GM18508 (cell line): ENCODE results near the gene PSME3IP1.
"Not testable (repeated sequence)": the region's sequence is repeated elsewhere in the genome, so short reads cannot be mapped to it uniquely, and the experiment has no call there.

Experiments used
- ATAC-seq: cut with Tn5 transposase; IDR thresholded peaks from one replicate; pipeline ENCODE4 v1.9.1; 2021; ENCODE audit warnings: moderate number of reproducible peaks; ENCODE audit not compliant: insufficient read depth, unreplicated experiment

Gene PSME3IP1

DNA sequence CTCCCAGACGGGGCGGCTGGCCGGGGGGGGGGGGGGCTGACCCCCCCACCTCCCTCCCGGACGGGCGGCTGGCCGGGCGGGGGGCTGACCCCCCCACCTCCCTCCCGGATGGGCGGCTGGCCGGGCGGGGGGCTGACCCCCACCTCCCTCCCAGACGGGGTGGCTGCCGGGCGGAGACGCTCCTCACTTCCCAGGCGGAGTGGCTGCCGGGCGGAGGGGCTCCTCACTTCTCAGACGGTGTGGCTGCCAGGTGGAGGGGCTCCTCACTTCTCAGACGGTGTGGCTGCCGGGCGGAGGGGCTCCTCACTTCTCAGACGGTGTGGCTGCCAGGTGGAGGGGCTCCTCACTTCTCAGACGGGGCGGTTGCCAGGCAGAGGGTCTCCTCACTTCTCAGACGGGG lies 15.1 kb upstream of the PSME3IP1 start:
- not testable (repeated sequence) for ATAC-seq

DNA sequence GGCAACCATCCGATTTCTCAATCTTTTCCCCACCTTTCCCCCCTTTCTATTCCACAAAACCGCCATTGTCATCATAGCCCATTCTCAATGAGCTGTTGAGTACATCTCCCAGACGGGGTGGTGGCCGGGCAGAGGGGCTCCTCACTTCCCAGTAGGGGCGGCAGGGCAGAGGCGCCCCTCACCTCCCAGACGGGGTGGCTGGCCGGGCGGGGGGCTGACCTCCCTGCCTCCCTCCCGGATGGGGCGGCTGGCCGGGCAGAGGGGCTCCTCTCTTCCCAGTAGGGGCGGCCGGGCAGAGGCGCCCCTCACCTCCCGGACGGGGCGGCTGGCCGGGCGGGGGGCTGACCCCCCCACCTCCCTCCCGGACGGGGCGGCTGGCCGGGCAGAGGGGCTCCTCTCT lies 14.5 kb upstream of the PSME3IP1 start:
- not testable (repeated sequence) for ATAC-seq

DNA sequence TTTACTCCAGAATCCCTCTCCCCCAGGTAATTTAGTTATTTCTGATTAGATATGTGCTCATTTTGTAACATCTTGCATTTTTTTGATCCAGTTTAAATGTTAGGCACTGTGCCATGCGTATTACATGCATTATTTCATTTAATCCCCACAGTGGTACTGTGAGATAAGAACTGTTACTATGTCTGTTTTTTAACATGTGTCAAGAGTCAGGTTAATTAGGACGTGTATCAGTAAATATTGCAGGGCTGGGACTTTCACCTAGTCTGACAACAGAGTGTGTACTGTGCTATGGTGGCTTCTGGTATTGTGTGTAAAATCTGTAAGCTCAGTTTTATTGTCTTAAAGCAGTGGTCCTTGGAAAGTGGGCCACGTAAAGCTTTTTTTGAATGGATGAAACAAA lies 10.9 kb upstream of the PSME3IP1 start:
- ATAC-seq = no peak

DNA sequence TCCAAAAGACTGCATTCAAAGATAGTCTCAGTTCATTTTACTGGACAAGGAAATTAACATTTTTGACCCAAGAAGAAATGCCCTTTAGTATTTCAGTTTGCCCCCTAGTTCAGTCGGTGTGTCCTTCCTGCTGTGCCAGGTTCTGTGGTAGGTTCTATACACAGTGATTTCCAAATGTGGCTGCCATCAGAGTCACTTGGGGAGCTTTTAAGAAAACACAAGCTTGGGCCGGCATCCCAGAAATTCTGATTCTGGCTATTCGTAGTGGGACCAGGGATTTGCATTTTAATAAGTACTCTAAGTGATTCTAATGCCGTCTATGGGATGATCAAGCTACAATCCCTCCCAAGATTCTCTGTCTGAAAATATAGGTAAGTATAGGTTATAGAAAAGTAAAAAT lies 10.4 kb upstream of the PSME3IP1 start:
- no peak for ATAC-seq

DNA sequence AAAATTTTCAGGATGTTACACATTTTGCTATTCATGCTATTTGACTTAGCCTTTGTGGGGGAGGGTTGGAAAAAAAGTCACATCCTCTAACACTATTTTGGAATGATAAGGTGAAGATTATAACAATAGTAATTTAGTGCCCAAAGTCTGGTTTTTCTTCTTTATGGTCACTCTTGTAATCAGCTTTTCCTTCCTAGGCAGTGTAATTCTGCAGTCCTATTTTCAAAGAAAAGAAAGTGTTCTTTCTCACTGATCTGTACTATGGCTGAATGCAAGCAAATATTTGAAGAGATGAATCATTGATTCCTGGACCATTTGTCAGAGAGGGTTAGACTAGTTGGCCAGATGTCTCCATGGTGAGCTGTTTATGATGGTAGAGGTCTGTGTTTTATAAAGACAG lies 8.7 kb upstream of the PSME3IP1 start:
- ATAC-seq = no peak

DNA sequence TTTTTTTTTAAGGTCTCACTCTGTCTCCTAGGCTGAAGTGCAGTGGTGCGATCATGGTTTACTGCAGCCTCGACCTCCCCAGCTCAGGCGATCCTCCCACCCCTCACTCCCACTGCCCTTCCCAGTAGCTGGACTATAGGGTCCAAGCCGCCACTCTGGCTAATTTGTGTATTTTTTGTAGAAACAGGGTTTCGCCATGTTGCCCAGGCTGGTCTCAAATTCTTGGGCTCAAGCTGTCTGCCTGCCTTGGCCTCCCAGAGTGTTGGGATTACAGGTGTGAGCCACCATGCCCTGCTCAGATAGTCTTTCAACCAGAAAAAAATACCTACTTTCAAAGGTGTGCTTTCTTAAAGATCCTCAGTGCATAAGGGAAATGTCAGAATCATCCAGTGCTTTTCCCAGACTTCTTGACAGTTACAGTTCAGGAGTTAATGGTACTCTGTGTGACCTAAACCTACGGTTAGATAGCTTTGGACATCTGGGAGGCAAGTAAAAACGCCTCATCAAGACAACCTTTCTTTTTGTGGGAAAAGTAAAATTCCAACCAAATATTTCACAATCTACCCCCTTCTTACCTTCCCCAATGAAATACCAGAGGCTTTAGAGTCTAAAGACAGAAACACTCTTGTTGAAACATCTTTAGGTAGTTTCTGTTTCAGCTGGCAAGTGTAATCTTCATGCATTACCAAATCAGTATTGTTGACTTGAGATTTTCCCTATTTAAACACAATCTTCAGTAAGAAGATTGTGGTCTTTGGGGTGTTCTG lies 7.1 kb upstream of the PSME3IP1 start:
- no peak for ATAC-seq

DNA sequence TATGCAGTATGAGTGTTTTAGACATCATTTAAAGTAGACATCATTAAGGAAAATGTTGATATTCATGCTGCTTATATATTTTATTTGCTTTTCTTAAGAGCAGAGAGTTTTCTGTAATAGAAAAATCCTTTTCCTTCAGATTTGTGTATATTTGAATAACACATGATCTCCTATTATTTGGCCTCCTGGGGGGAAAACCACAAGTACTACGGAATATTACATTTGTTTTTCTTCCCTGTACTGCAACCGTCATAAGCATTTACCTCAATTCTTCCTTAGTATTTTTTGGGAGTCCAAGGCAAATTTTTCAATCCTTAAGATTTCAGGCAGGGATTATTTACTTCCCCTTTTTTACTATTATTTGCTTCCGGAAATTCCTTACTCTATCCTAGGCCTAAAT lies 6.3 kb upstream of the PSME3IP1 start:
- no peak for ATAC-seq

DNA sequence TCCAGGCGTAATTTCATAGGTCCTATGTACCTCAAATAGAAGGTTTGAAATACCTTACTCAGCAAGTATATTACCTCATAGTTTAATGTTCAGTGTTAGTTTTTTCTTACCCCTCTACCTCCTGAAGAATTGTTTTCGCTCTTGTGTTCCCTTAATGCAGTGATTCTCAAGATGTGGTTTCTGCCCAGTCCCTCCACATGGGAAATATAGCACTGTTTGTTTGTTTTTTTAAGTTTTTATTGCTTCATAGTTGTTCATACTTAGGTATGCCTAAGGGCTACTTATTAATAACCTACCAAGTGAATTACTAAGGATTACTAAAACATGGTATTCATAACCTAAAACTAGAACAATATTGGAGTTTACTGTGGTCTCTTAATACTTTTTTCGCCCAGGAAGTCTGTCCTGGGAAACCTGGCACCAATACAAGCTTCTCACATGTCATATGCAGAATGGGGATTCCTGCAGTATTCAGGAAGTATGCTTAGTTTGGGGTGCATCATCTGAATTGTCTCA lies 5.3 kb upstream of the PSME3IP1 start:
- ATAC-seq = no peak

DNA sequence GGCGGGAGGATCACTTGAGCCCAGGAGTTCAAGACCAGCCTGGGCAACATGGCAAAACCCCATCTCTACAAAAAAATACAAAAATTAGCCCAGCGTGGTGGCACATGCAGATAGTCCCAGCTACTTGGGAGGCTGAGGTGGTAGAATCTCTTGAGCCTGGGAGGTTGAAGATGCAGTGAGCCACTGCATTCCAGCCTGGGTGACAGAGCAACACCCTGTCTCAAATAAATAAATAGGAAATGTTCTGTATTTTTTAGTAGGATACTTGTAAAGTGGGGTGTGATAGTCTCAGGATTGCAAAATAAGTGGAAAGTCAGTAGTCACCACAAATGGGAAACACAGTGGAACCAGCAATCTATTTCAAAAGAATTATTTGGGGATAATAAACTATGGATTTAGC lies 4.3 kb upstream of the PSME3IP1 start:
- ATAC-seq = no peak

DNA sequence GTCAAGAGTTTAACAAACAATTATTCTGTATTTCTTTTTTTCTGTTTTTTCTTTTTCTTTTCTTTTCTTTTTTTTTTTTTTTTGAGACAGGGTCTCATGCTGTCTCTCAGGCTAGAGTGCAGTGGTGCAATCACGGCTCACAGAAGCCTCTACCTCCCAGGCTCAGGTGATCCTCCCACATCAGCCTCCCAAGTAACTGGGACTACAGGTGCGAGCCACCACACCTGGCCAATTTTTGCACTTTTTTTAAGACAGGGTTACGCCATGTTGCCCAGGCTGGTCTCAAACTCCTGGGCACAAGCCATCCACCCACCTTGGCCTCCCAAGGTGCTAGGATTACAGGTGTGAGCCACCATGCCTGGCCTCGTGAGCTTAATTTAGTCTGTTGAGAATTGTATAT lies 3.7 kb upstream of the PSME3IP1 start:
- not testable (repeated sequence) for ATAC-seq

DNA sequence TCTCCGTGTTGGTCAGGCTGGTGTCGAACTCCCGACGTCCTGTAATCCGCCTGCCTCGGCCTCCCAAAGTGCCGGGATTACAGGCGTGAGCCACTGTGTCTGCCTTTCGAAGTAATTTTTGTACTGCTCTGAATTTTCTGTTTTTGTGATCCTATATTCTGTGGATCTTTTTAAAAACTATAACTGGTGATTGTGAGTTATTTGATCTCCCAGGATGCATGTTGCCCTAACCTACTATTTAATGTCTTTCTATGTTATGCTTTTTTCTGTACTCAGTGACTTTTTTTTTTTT lies 2.8 kb upstream of the PSME3IP1 start:
- no peak for ATAC-seq

DNA sequence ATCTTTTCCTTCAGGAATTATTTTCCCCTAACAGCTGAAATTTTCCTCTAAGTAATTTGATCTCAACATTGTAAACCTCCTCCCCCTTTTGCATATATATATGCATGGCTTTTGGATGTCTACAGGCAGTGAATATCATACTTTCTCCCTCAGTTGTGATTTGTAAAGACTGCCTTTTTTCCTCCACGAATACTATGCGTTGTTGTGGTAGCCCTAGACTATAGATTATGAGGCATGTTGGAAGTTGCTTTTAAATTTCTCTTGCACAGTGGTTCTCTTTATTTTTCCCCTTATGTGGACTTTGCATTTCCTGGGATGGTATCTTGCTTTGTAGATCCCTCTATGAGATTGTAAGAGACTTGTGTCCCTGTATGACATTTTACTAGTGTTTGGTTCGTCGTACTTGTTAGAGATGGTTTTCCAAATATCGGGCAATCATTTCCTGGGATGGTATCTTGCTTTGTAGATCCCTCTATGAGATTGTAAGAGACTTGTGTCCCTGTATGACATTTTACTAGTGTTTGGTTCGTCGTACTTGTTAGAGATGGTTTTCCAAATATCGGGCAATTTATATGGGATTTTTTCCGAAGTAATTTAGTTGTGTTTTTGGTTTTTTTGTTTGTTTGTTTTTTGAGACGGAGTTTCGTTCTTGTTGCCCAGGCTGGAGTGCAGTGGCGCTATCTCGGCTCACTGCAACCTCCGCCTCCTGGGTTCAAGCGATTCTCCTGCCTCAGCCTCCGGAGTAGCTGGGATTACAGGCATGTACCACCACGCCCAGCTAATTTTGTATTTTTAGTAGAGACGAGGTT lies 2.3 kb upstream of the PSME3IP1 start:
- ATAC-seq = not testable (repeated sequence)

DNA sequence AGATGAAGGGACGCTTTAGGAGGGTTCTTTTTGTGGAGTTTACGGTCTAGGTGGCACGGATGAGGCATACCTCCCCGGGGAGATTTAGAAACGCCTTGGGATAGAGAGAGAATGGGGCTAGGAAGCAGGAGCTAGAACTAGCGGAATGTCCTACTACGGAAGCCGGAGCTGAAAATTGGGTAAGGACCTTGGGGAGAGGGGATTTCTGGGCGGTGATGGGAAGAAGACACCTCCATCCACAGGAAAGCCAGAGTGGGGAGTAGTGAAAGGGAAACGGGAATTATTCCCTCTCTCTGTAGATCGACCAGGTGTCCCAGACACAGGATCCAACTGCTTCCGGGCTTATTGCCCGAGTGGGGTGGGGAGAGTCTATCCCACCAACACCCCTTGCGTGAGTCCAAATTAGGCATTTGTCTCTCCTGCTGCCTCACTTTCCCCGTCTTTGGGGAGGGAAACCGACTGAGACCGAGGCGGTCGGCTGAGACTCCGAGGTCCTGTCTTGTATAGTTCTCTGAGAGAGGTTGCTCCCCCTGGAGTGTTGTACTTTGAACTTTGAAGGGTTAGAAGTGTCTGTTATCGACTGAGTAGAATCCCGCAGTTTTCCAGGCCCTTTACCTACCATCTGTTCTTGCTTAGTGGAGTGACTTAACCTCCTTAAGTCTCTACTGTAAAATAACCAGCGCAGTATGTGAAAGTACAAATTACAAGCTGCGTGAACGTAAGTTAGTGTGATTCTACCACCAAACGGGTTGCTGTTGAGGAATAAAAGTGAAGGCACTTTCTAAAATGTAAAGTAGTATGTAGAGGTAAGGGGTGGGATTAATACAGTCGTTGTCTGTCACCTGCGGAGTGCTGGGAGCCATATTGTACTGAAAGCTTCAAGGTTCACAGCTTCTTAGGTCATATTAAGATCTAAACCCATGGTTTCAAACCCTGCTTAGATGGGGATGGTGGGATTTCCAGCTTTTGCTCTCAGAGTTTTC lies 1.3 kb upstream of the PSME3IP1 start:
- ATAC-seq = no peak

DNA sequence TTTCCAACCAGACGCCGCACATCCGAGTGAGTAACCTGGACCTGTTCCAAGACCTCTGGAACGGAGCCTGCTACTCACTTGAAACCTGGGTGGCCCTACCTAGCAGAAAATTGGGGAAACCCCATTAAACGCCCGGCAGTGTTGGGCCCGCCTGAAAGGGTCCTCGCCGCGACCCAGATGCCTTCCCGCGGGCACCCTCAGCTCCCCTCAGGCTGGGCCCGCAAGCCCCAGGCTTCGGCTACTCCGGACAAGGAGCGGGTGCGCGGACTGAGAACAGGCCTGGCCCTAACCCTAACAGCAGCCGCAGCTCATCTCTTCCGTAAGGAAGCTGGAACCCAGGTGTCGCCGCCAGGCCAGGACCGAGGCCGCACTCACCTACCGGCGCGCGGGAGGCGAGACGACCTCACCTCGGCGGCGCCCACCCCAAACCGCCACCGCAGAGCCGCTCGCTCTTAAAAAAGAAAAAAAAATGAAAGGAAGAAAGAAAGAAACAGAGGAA lies 344 bp downstream of the PSME3IP1 start:
- peak; percentile 22 for ATAC-seq

DNA sequence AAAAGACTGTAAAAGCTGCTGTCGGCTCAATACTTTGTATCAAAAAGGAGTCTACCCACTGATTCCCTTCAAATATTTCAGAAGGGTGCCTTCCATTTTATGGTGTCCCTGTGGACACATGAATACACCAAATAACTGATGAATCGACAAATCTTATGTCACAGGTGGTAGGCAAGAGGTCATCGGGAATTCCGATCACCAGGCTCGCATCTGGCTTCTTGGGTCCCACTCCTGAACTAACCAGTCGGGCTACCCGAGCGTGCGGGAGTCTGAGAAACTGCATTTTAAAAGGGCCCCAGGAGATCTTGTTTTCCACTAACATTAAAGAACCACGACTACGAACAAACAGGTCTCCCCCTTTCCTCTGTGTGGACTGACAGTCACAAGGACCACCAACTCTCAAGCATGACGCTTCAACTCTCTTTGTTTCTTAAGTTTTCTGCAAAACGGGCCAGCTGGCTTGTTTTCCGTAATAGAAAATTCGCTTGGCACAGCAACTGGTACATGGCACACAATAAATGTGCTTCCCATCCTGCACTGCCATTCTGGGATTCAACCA lies 873 bp downstream of the PSME3IP1 start:
- ATAC-seq = no peak

DNA sequence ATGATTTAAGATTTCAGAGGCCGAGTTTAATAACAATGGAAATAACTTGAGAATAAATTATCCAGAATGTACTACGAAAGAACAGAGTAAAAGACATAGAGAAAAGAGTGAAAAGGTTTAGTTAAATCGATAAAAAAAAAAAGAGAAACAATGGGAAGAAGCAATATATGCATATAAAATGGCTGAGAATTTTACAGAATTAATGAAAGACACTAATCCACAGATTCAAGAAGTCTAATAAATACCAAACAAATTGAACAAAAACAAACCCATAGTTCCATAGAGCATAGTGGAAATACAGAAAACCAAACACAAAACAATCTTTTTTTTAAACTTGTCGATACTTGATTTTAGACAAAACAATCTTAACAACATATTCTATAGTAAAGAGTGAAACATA lies 1.7 kb downstream of the PSME3IP1 start:
- no peak for ATAC-seq

DNA sequence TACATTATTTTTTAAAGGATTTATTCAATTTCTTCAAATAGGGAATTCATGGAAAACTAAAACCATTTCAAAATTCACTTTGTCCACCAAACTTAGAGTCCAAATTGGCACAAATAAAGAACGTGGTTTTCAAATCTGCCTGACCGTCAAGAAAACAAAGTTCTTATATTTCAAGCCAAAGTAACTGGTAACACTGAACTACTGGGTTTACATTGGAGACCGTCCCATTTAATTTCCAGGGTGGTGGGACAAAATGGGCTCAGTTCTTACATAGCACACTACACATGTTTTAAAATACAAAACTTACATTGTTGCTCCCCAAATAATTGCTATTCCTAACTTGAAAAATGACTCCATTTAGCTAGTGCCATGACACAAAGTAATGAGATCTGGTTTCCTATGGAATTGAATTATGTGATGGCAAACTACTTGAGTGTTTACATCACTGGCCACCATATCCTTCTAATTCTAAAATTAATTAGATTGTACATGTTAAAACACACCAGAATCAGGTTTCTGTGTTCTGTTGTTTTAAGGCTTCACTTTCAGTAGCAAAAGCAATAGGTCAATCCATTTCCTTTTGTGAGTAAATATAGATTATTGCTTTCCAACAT lies 6.5 kb downstream of the PSME3IP1 start:
- ATAC-seq = no peak

DNA sequence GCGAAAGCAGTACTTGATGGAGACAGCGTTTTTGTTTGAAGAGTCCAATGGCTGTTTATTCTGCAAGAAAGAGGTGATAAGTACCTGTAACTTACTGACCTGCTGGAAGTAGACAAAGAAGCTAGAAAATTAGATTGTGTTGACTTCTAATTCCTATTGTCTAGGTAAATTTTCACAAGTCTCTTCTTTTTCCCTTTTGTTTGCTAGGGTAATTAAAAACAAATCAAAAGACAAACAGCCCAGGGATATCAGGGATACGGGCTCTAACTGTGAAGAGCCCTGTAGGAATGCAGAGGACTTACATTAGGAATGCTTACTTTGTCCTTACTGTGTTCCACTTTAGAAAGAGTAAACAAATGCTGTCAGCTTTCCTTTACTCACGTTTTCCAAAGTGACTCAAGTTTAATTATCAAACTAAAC lies 7.0 kb downstream of the PSME3IP1 start:
- no peak for ATAC-seq

DNA sequence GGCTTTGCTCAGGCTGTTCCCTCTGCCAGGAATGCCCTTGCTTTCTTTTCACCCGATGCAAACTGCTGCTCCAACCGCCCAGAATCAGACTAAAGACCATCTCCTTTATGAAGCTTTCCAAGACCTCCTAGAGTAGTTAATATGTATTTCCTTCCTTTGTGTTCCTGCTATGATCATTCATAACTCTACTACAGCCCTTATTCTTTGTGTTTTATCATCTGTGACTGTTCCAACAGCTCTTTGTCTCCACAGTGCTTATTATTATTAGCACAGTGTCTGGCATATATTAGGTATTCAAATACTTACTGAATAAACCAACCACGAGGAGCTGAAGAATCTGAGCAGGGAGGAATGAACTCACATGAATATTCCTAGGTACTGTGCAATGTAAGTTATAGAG lies 7.6 kb downstream of the PSME3IP1 start:
- no peak for ATAC-seq

DNA sequence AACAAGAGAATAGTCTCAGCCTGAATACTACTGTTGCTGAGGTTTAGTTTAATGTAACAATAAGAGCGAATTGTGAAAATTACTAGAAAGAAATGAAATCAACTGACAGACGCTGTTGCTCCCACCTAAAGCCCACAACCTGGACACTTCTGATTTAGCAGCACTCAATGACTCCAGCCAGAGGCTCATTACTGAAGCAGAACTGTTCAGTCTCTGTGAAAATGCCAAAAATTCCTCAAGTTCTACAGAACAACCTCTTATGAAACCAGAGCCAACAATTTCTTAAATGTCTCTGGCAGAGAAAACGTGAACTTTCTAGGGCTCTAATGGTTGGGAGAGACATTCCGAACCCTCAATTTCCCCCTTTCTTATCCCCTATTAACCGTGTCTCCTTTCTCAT lies 9.9 kb downstream of the PSME3IP1 start:
- no peak for ATAC-seq
